PC-3 (cell line): Measurements from ENCODE around the gene MSI1.

Experiments
- CTCF ChIP-seq: fragments of 300-600 bp; sonication (generic); conservative IDR thresholded peaks from 2 replicates; pipeline ENCODE4 v1.5.1; 2017; ENCODE audit warnings: antibody characterized with exemption, low read depth, mild to moderate bottlenecking, low read length
- EZH2 ChIP-seq: fragments of 300-600 bp; sonication (generic); IDR thresholded peaks from one replicate; pipeline ENCODE4 v1.6.1; 2017; ENCODE audit warnings: antibody characterized with exemption, mild to moderate bottlenecking, low read length; ENCODE audit not compliant: unreplicated experiment
- EZH2phosphoT487 ChIP-seq: fragments of 300-600 bp; sonication (generic); IDR thresholded peaks from 2 replicates; pipeline ENCODE4 v1.6.1; 2018; ENCODE audit warnings: mild to moderate bottlenecking, antibody characterized with exemption, low read length, borderline replicate concordance

- TF ChIP-seq CTCF = no peak
- no peak for TF ChIP-seq EZH2
- no peak for TF ChIP-seq EZH2phosphoT487
Measured at GRCh38 chr12:120343039-120343537, 25.9 kb downstream of the MSI1 start.
